ENCODE data around the gene SLITRK4.

DNA sequence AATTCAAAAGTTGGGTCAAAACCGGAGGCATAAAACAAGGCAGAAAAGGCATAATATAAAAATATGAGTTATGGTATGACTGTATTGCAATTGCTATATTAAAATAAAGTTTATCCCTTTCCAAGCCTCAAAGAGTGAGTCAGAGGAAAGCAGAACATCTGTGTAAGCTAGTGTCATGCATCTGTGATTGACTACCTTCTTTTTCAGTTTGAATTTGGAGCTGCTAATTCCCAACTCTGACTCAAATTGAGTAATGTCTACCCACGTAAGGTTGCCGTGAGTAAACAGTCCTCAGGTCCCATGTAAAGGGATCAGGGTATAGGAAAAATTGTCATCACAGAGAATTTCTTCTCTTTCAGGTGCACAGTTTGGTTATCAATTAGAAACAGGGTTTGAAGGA is 6.5 kb upstream of the SLITRK4 start:
- no peak for TF ChIP-seq CREB1 (CRISPR knock-in tag; IDR thresholded peaks at IDR 0.05; ENCODE audit: low read depth)
- TF ChIP-seq, protein P1, sequence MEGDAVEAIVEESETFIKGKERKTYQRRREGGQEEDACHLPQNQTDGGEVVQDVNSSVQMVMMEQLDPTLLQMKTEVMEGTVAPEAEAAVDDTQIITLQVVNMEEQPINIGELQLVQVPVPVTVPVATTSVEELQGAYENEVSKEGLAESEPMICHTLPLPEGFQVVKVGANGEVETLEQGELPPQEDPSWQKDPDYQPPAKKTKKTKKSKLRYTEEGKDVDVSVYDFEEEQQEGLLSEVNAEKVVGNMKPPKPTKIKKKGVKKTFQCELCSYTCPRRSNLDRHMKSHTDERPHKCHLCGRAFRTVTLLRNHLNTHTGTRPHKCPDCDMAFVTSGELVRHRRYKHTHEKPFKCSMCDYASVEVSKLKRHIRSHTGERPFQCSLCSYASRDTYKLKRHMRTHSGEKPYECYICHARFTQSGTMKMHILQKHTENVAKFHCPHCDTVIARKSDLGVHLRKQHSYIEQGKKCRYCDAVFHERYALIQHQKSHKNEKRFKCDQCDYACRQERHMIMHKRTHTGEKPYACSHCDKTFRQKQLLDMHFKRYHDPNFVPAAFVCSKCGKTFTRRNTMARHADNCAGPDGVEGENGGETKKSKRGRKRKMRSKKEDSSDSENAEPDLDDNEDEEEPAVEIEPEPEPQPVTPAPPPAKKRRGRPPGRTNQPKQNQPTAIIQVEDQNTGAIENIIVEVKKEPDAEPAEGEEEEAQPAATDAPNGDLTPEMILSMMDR (conservative IDR thresholded peaks at IDR 0.05; ENCODE audit: low read depth in 2 of 2), result no peak
- TF ChIP-seq ZNF331 (CRISPR knock-in tag; IDR thresholded peaks at IDR 0.05; ENCODE audit: low read depth), result no peak
- TF ChIP-seq STAT1 (IDR thresholded peaks at IDR 0.05; ENCODE audit: unreplicated experiment), result no peak
- TF ChIP-seq, protein P2, sequence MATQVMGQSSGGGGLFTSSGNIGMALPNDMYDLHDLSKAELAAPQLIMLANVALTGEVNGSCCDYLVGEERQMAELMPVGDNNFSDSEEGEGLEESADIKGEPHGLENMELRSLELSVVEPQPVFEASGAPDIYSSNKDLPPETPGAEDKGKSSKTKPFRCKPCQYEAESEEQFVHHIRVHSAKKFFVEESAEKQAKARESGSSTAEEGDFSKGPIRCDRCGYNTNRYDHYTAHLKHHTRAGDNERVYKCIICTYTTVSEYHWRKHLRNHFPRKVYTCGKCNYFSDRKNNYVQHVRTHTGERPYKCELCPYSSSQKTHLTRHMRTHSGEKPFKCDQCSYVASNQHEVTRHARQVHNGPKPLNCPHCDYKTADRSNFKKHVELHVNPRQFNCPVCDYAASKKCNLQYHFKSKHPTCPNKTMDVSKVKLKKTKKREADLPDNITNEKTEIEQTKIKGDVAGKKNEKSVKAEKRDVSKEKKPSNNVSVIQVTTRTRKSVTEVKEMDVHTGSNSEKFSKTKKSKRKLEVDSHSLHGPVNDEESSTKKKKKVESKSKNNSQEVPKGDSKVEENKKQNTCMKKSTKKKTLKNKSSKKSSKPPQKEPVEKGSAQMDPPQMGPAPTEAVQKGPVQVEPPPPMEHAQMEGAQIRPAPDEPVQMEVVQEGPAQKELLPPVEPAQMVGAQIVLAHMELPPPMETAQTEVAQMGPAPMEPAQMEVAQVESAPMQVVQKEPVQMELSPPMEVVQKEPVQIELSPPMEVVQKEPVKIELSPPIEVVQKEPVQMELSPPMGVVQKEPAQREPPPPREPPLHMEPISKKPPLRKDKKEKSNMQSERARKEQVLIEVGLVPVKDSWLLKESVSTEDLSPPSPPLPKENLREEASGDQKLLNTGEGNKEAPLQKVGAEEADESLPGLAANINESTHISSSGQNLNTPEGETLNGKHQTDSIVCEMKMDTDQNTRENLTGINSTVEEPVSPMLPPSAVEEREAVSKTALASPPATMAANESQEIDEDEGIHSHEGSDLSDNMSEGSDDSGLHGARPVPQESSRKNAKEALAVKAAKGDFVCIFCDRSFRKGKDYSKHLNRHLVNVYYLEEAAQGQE (IDR thresholded peaks at IDR 0.05; ENCODE audit: unreplicated experiment), result no peak
- no peak for TF ChIP-seq EZH2 (IDR thresholded peaks at IDR 0.05; ENCODE audit: low read depth, unreplicated experiment)
- no peak for TF ChIP-seq POLR2AphosphoS5 (IDR thresholded peaks at IDR 0.05; ENCODE audit: low read depth)
- TF ChIP-seq EZH2phosphoT487 (IDR thresholded peaks at IDR 0.05; ENCODE audit: unreplicated experiment), result no peak
- no peak for TF ChIP-seq ZNF114 (CRISPR knock-in tag; IDR thresholded peaks at IDR 0.05)
- TF ChIP-seq, protein P3, sequence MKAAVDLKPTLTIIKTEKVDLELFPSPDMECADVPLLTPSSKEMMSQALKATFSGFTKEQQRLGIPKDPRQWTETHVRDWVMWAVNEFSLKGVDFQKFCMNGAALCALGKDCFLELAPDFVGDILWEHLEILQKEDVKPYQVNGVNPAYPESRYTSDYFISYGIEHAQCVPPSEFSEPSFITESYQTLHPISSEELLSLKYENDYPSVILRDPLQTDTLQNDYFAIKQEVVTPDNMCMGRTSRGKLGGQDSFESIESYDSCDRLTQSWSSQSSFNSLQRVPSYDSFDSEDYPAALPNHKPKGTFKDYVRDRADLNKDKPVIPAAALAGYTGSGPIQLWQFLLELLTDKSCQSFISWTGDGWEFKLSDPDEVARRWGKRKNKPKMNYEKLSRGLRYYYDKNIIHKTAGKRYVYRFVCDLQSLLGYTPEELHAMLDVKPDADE (IDR thresholded peaks at IDR 0.05), result no peak
- no peak for TF ChIP-seq JUNB (IDR thresholded peaks at IDR 0.05; ENCODE audit: unreplicated experiment)
